Panc1 (cell line): ENCODE measurements around the gene ACP3.

Experiments used
- CTCF ChIP-seq: fragments of 450-650 bp; IDR thresholded peaks from 2 replicates; pipeline ENCODE4 v1.5.1; 2017; ENCODE audit warnings: mild to moderate bottlenecking
- POLR2AphosphoS5 ChIP-seq: IDR thresholded peaks from 2 replicates; pipeline ENCODE4 v1.6.1; 2012; ENCODE audit warnings: mild to moderate bottlenecking, low read depth, low read length, moderate library complexity
- REST ChIP-seq, 2 experiments: IDR thresholded peaks; 2 replicates each; pipeline ENCODE4 v1.6.1; 2011 to 2012; ENCODE audit warnings: low read depth in 2 of 2, control low read depth in 1 of 2, low read length in 1 of 2, mild to moderate bottlenecking in 1 of 2, moderate library complexity in 1 of 2; ENCODE audit not compliant: insufficient read depth in 1 of 2
- SIN3A ChIP-seq: IDR thresholded peaks from 2 replicates; pipeline ENCODE4 v1.6.1; 2012; ENCODE audit warnings: low read depth, mild to moderate bottlenecking, low read length, moderate library complexity, borderline replicate concordance; ENCODE audit not compliant: insufficient read depth
- TCF7L2 ChIP-seq: IDR thresholded peaks from 2 replicates; pipeline ENCODE4 v1.6.1; 2011; ENCODE audit warnings: mild to moderate bottlenecking, low read depth, low read length, inconsistent platforms

GRCh38 chr3:132294906-132295305 is 22.3 kb upstream of the ACP3 start:
- no peak for TF ChIP-seq CTCF
- no peak for TF ChIP-seq POLR2AphosphoS5
- TF ChIP-seq REST (IDR thresholded peaks at IDR 0.05; ENCODE audit: insufficient read depth in 1 of 2, low read depth in 2 of 2, low read length in 1 of 2) = no peak
- TF ChIP-seq TCF7L2 = no peak
- no peak for TF ChIP-seq SIN3A
